Ovary (tissue), 9 donors: ENCODE results near the gene MAL. TPM values are rescaled to one million over a fixed set of nuclear protein-coding genes. Genes with fewer than 3 reads are reported as not detected.
A peak's percentile ranks its signal among the peaks of the same experiment; 100 is the strongest.

Experiments
- DNase-seq, 5 donors: peaks; one replicate each; pipeline ENCODE4 v3.0.0-alpha.2; 2019 to 2020
- H3K27ac ChIP-seq, 2 donors: fragments of 200-600 bp; one replicate each; pipeline versions ENCODE4 v1.5.1 to v1.8.0; 2019 to 2022
- H3K27me3 ChIP-seq: fragments of 200-600 bp; one replicate; pipeline ENCODE4 v1.8.0; 2022
- H3K36me3 ChIP-seq: fragments of 200-600 bp; sonication (generic); one replicate; pipeline ENCODE4 v1.5.1; 2019
- H3K4me1 ChIP-seq: one replicate; pipeline ENCODE4 v1.8.1; 2013; ENCODE audit warnings: mild to moderate bottlenecking, moderate library complexity; ENCODE audit not compliant: insufficient read depth
- H3K4me3 ChIP-seq: fragments of 200-600 bp; sonication (generic); one replicate; pipeline ENCODE4 v1.5.1; 2017
- H3K9me3 ChIP-seq, 2 donors: fragments of 200-600 bp in 1 of 2; sonication (generic) in 1 of 2; one replicate each; pipeline versions ENCODE4 v1.5.1 to v1.8.1; 2013 to 2019; ENCODE audit warnings: mild to moderate bottlenecking in 1 of 2, moderate library complexity in 1 of 2
- EP300 ChIP-seq: sonication (generic); formaldehyde crosslinking; IDR thresholded peaks from one replicate; pipeline ENCODE4 v1.6.1; 2017; ENCODE audit warnings: antibody characterized with exemption
- POLR2A ChIP-seq: fragments of 450-650 bp; IDR thresholded peaks from one replicate; pipeline ENCODE4 v1.6.1; 2017; ENCODE audit warnings: antibody characterized with exemption, mild to moderate bottlenecking, moderate library complexity
- WGBS, 3 donors: extraction: QIAGEN DNeasy Blood & Tissue Kit in 1 of 3; methylation state at CpG; one replicate each; pipeline versions ENCODE4 v1.1.5 to v1.1.7; 2013 to 2017; 5-methylcytosine and 5-hydroxymethylcytosine counted together
- intact Hi-C, 4 donors: fragments of 100-400 bp; cut with DNase I; formaldehyde crosslinking; loops; one replicate each; pipeline versions ENCODE4 v1.11.0 to v1.15.1; 2022 to 2023
- polyA plus RNA-seq, 2 donors: library from polyadenylated mRNA; stranded (reverse); fragments of 200-250 nt in 1 of 2; fragments of 350-450 nt in 1 of 2; fragmentation: Illumina TruSeq in 1 of 2; extraction: RNeasy Lipid Tissue Mini Kit (QIAGEN cat#74804) in 1 of 2; gene quantifications; one replicate each; pipeline ENCODE4 v1.2.3, GENCODE V29; 2013 to 2014
- total RNA-seq, 7 donors: library from RNA; depleted of rRNA in 2 of 7; stranded (reverse); fragments of >200 nt in 2 of 7; fragmentation: NEBNext Ultra II Directional in 3 of 7; extraction: Animal tissue kit (Norgen Biotek cat#: 25700) in 3 of 7; gene quantifications; one replicate each; pipeline versions ENCODE4 v1.1.0 to v1.2.4, GENCODE V29; 2016 to 2023
- TF ChIP-seq, protein P1 (sequence below), 3 donors: fragments of 450-650 bp in 2 of 3; fragments of 200-600 bp in 1 of 3; IDR thresholded peaks; one replicate each; pipeline versions ENCODE4 v1.5.1 to v1.8.0; 2016 to 2022; ENCODE audit warnings: antibody characterized with exemption in 3 of 3, mild to moderate bottlenecking in 1 of 3
- donor health status: DM: no; HTN: no; CAD: no; lungs with moderate emphysema.
- donor health status: DM: no; HTN: no; CAD: no.
- donor health status: Bipolar disorder and iron deficiency.
- donor health status: DM: yes; HTN: yes; CAD: no.
- donor health status: DM: no; HTN: no; CAD: no.
- donor health status: DM: yes; HTN: yes; CAD: no.

The MAL gene
- total and polyA plus RNA-seq, 9 donors: 0.45 to 4.7 (median 1.6) TPM; not detected in 2

DNA sequence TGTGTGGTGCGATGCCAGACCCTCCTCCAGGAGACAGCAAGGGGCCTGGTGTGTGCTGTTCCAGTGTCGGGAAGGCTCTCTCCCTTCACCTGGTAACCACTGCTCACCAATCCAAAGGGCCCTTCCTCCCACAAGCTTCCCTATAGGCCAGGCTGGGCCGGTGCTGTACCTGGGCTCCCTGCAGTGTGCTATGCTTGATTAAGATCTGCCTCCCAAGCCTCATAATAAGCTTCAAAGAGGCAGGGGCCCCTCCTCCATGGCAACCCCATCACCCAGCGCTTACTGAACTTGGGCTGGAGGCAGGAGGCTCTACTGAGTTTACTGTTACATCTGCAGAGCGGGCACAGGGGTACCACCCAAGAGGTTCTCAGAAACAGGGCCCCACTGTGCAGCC, 4.5 kb upstream of the MAL start:
- H3K36me3 ChIP-seq: no peaks in the 10 kb centered on the region
- H3K27me3 ChIP-seq: no peaks in the 10 kb centered on the region
- 72 to 82% (median 77%) methylated on average over 5 of the region's 5 CpGs for WGBS, 3 donors
- no peaks in the 10 kb centered on the region for H3K4me1 ChIP-seq
- H3K9me3 ChIP-seq: no peaks in the 10 kb centered on the region
- DNase-seq: no peak
- intact Hi-C loops: no loop called here
- H3K27ac ChIP-seq: no peak overlapping the region
- TF ChIP-seq, protein P1, sequence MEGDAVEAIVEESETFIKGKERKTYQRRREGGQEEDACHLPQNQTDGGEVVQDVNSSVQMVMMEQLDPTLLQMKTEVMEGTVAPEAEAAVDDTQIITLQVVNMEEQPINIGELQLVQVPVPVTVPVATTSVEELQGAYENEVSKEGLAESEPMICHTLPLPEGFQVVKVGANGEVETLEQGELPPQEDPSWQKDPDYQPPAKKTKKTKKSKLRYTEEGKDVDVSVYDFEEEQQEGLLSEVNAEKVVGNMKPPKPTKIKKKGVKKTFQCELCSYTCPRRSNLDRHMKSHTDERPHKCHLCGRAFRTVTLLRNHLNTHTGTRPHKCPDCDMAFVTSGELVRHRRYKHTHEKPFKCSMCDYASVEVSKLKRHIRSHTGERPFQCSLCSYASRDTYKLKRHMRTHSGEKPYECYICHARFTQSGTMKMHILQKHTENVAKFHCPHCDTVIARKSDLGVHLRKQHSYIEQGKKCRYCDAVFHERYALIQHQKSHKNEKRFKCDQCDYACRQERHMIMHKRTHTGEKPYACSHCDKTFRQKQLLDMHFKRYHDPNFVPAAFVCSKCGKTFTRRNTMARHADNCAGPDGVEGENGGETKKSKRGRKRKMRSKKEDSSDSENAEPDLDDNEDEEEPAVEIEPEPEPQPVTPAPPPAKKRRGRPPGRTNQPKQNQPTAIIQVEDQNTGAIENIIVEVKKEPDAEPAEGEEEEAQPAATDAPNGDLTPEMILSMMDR (IDR thresholded peaks at IDR 0.05): no peak
- TF ChIP-seq POLR2A (no peak), EP300 (no peak)
- H3K4me3 ChIP-seq: no peak overlapping the region

GRCh38 chr2:95021847-95022246, 3.7 kb upstream of the MAL start:
- TF ChIP-seq, protein P1 (IDR thresholded peaks at IDR 0.05): no peak
- TF ChIP-seq POLR2A: no peak
- TF ChIP-seq EP300: no peak
- intact Hi-C loops: no loop called here

DNA sequence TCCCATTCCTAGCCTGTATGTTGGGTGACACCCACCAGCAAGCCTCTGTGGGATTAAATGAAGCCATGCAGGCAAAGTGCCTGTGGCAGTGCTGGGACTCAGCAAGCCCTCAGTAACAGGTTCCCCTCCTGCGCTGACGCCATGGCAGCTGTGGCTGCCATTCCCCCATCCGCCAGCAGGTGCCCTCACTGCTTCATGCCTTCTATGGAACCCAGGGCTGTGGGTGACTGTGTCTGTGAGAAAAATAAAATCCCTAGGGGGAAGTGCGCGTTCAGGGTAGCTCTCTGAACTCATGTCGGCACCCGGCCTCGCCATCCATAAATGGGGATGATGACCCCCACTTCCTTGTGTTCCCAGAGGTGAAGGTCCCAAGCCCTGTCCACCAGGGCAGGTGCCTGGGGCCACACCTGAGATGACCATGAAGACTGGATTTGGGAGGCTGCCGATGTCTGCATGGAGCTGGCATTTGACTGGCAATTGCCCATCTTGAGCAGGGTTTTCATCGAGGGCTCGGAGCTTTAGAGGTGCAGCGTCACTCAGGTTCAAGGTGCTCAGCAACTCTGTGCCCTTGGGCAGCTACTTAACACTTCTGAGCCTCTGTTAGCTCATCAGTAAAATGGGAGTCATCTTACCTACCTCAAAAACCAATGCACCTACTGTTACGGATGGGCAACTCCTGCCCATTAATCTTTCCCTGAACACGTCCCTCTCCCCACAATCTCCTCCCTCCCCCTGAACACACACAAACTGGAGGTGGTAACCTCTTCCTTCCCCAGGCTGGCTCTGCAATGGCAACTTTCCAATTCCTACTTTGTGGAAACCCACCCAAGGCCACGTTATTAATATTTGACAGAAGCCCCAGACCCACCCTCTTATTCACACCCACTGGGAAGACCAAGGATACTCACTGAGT, 2.9 kb upstream of the MAL start:
- 23 to 28% (median 26%) methylated on average over 15 of the region's 15 CpGs for WGBS, 3 donors
- TF ChIP-seq EP300: no peak
- peak in 2 of 5 donors; percentile 20 to 43 for DNase-seq
- Histone ChIP-seq H3K4me1 (no peaks in the 10 kb centered on the region), H3K27ac (no peak overlapping the region), H3K9me3 (no peaks in the 10 kb centered on the region), H3K4me3 (no peak overlapping the region), H3K27me3 (no peaks in the 10 kb centered on the region), H3K36me3 (no peaks in the 10 kb centered on the region)
- intact Hi-C loops: no loop called here

More at GRCh38 chr2:95021847-95022246, 3.7 kb upstream of the MAL start:
- no peaks in the 10 kb centered on the region for H3K9me3 ChIP-seq
- no peaks in the 10 kb centered on the region for H3K27me3 ChIP-seq
- no peak overlapping the region for H3K4me3 ChIP-seq
- no peaks in the 10 kb centered on the region for H3K4me1 ChIP-seq
- WGBS, 3 donors: 70 to 79% (median 73%) methylated on average over 4 of the region's 4 CpGs
- no peak overlapping the region for H3K27ac ChIP-seq
- H3K36me3 ChIP-seq: no peaks in the 10 kb centered on the region
- DNase-seq: no peak

GRCh38 chr2:95023222-95023597, 2.3 kb upstream of the MAL start:
- intact Hi-C loops: no loop called here
- Histone ChIP-seq H3K36me3 (no peaks in the 10 kb centered on the region), H3K27ac (no peak overlapping the region), H3K9me3 (no peaks in the 10 kb centered on the region), H3K27me3 (no peaks in the 10 kb centered on the region), H3K4me1 (no peaks in the 10 kb centered on the region), H3K4me3 (no peak overlapping the region)
- no peak for DNase-seq
- WGBS, 3 donors: 41 to 48% (median 45%) methylated on average over 2 of the region's 2 CpGs
- TF ChIP-seq, protein P1 (IDR thresholded peaks at IDR 0.05): no peak
- TF ChIP-seq EP300: no peak
- no peak for TF ChIP-seq POLR2A

GRCh38 chr2:95024371-95024770, 1.1 kb upstream of the MAL start:
- H3K4me1 ChIP-seq: no peaks in the 10 kb centered on the region
- no peak for DNase-seq
- no peak overlapping the region for H3K27ac ChIP-seq
- TF ChIP-seq, protein P1 (IDR thresholded peaks at IDR 0.05): no peak
- intact Hi-C loops: no loop called here
- 12 to 17% (median 15%) methylated on average over 11 of the region's 11 CpGs for WGBS, 3 donors
- H3K9me3 ChIP-seq: no peaks in the 10 kb centered on the region
- no peaks in the 10 kb centered on the region for H3K27me3 ChIP-seq
- H3K4me3 ChIP-seq: no peak overlapping the region
- no peaks in the 10 kb centered on the region for H3K36me3 ChIP-seq
